ENCODE results near the gene POLR2A.
"Not testable (repeated sequence)": the region's sequence is repeated elsewhere in the genome, so short reads cannot be mapped to it uniquely, and the experiment has no call there.

POLR2A gene

DNA sequence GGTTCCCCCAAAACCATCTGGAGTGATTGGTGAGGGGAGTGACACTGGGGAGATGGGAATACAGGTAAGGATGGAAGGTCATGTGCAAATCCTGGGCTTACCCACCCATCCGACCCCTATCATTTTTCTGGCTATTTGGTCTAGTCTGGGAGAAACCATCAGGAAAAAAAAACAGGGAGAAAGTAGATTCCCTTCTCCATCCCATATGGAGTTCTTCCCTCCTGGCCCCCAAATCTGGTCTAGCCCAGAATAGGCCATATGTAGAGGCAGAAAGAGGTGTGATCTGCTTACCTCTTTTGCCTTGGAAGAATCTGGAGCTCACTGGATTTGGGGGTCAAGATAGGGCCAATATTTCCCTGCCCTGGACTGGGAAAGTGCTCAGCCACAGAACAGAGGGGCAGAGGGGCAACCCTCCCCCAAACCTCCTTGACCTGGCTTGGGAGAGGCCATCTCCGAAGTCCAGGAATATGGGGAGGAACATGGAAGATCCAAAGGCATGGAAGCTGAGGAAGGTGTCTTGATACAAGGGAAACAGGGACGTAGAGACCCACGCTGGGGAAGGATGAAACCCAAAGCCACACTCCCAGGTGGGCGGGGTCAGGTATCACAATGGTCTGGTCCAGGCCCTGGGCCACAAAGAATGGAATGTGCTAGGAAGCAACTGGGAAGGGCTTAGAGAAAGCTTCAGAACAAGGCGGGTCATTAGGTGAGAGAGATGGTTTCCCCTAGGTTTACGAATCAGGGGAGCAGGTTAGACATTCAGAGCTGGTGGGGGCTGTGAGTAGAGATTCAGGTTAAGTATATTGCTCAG, 23.1 kb upstream of the POLR2A start:
- no peak for DNase-seq

DNA sequence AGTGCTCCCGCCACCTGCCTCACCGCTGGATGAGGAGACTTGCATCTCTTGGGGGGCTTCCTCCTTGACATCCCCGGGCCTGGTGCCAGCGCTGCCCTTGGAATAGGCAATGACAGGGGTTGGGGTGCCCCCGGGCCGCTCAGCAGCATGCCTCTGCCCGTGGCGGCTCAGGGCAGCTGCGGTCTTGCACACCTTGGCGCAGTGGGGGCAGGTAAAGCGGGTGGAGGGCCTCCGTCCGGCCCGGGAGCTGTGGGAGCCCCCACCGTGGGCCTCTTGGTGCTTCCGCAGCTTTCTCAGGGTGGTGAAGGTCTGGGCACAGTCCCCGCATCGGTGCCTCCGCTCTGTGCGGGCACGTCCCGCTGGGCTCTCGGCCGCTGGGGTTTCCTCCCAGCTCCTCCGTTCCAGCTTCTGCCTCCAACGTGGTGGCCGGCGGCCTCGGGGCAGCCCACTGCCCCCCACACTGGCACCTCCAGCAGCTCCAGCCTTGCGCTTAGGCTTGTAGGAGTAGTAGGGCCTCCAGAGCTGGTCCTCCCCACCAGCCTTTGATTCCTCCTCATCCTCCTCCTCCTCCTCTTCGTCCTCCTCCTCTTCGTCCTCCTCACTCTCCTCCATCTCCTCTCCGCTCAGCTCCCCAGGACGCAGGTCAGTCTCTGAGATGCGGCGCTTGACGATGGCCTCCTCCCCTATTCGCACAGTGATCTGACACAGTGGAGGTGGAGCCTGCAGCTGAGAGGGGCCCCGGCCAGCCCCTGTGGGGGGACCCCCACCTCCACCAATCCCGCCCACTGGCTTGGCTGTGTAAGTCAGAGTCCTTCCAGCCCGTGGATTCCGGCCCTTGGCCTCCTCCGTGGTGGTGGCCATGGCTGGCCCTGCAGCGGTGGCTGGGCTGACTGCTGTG, 21.4 kb upstream of the POLR2A start:
- DNase-seq, result no peak

DNA sequence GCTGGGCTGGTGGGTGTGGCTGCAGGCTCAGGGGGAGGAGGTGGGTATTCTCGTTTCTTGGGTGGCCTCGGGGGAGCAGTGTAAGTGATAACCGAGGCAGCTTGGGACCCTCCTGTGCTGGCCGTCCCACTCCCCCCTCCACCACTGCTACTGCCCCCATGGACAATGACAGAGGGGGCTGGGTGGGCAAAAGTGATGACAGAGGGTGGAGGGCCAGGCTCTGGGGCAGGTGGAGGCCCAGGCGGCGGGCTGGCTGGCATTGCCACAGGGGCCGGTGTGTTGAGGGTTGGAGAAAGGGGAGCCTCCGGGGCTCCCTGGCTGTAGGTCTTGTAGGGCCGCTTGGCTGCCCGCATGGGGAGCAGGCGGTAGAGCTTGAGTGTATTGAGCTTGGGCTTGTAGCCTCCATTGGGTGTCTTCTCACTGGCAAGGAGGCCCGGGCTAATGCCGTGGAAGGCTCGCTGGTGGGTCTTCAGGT, 20.8 kb upstream of the POLR2A start:
- no peak for DNase-seq

DNA sequence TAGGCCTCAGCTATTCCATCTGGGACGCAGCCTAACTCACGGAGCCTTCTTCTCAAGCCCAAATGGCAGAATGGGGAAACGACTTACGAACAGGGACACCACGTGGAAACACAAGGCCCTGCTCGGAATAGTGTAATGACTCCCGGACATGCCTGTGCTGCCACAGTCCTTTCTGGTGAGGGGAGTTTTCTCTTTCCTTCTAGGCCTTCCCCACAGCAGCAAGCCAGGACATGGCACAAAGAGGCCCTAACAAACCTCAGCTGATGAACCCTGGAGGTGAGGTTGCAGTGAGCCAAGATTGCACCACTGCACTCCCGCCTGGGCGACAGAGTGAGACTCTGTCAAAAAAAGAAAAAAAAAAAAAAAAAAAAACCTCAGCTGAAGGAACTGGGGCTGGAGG, 20.1 kb upstream of the POLR2A start:
- DNase-seq, result no peak

DNA sequence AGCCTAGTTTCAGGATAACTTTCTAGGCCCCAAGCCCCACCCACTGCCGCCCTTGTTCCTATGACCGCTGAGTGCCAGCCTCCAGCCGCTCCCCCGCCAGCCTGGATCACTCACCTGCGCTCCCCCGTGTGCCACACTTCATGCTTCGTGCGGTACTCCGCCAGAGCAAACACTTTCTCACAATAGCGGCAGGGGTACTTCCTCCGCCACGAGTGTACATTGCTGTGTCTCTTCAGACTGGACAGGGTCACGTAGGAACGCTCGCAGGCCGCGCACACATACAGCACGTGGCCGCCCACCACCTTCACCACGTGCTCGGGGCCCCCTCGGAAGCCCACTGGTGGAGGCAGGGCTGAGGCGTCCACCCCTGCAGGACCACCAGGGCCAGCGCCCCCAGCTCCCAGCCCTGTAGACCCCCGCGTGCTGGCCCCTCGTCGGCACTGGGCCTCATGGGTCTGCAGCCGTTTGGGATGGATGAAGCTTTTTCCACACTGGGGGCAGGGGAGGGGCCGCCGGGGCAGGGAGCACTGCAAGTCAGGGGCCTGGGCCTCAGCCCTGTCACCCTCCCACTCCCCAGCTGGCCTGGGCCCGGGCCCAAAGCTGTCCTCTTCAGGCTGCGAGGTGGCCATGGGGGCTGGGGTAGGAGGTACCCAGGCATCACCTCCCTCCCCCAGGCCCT, 18.4 kb upstream of the POLR2A start:
- DNase-seq, result no peak

DNA sequence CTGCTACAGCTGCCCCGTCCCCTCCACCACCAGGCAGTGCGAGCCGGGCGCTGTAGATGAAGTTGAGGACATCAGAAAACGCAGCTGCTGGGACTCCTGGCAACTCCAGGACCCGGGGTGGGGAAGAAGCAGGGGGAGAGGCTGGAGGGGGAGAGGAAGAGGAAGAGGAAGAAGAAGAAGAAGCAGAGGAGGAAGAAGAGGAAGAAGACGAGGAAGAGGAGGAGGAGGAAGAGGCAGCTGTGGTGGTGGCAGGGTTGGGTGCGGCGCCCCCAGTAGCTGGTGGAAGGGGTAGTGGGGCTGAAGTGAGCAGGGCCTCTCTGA, 17.9 kb upstream of the POLR2A start:
- no peak for DNase-seq

DNA sequence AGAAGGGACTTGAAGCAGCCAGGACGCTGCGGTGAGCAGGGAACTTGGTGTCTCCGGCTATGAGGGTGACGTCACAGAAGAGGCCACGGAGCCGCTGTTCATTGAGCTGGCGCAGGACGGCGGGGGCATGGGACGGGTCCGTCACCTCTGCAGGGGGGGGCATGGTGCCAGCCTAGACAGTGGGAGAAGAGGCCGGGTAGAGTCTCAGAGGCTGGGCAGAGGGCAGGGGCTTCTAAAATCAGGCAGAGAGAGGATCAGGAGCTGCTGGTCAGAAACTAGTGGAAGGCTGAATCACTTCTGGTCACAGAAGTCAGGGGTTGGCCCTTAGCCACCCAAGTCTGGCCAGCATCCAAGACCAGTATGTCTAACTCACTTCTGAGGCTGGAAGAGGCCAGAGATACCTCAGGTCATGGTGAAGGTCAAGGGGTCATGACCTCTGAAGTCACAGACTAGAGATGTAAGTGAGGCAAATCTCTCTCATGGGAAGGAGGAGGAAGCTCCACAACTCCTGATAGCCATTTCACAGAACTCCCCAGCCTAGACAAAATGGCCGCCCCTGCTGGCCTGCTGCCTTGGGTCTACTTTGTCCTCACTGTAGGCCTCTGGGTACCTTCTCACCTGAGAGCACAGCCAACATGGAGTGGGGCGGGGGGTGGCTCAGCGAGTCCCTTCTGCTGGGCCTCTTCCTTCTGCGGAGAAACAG, 17.4 kb upstream of the POLR2A start:
- peak; percentile 54 for DNase-seq

DNA sequence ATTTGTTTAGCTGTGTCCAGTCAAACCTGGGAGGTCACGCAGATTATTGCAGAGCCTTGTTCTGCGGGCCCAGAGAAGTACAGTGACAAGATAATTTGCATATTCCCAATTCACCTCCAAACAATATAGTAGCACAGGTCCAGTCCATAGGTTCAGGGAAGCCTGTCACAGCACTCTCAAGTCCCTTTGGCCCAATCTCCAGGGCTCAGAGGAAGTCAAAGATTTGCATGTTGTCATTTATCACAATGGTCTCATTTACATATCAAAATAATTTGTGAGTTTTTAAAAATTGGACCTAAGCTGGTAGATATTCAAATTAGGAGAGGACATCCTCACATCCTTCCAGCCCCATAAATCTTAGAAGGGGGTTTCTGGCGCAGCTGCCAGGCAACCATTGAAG, 16.7 kb upstream of the POLR2A start:
- DNase-seq, result no peak

DNA sequence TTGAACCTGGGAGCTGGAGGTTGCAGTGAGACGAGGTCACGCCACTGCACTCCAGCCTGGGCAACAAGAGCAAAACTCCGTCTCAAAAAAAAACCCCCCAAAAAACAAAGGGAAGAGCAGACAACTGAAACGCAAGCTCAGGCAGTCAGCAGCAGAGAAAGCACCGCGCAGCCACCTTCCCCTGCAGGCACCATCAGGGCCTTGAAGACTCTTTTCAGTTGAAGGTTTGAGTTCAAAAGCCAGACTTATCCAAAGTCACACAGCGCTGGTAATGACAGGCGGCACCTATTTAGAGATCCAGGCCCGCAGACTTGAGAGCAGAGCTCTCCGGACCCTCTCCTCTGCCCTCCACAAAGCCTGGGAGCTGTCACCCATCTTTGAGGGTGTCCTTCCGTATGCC, 15.9 kb upstream of the POLR2A start:
- no peak for DNase-seq

DNA sequence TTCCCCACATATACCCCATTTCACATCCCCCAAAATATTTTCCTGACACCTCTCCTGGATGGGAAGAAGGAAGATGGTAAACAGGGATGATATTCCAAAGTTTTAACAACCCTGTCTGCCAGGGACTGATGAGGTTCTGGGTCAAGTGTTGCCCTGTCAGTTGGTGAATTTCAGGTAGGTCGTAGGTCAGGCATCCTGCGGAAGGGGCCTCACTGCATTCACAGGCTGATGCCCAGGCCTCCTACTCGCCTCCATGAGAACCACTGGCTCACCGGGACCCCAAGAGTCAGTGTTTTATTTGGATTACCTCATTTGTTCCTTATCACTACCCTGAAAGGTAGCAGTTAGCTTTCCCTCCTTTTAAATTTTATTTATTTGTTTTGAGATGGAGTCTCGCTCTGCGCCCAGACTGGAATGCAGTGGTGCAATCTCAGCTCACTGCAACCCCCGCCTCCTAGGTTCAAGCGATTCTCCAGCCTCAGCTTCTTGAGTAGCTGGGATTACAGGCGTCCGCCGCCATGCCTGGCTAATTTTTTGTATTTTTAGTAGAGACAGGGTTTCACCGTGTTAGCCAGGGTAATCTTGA, 15.3 kb upstream of the POLR2A start:
- DNase-seq, result no peak

DNA sequence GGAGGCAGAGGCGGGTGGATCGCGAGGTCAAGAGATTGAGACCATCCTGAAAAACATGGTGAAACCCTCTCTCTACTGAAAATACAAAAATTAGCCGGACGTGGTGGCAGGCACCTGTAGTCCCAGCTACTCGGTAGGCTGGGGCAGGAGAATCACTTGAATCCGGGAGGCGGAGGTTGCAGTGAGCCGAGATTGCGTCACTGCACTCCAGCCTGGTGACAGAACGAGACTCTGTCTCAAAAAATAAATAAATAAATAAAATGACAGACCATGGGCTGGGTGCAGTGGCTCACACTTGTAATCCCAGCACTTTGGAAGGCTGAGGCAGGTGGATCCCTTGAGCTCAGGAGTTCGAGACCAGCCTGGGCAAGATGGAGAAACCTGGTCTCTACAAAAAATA, 14.3 kb upstream of the POLR2A start:
- not testable (repeated sequence) for DNase-seq

DNA sequence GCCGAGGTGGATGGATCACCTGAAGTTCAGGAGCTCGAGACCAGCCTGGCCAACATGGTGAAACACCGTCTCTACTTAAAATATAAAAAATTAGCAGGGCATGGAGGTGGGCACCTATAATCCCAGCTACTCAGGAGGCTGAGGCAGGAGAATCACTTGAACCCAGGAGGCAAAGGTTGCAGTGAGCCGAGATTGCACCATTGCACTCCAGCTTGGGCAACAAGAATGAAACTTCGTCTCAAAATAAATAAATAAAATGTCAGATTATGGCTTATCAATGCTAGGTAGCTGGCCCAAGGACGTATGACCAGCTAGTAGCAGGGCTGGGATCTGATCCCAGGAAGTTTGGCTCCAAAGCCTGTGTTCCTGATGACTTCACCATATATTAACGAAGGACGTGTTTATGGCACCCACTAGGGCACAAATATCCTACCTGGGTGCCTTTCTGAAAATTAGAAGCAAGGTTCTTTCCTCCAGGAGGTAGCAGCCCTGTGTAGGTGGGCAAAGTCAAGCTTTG, 13.7 kb upstream of the POLR2A start:
- DNase-seq, result not testable (repeated sequence)

DNA sequence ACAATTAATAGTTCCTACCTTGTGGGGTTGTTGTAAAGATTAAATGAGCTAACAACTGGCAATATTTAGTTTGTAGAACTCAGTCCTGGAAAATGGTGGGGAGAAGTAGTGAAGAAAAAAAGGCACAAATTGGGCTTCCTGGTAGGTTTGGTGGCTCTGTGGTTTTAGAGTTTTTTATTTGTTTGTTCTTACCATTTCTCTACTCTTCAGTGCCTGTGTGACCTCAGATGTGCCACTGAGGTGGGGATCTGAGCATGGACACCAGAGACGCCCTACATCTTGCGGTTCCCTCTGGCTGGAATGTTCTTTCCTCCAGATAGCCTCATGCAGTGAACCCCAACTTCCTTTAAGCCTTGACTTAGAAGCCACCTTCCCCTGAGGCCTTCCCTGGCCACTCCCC, 12.4 kb upstream of the POLR2A start:
- DNase-seq, result no peak

DNA sequence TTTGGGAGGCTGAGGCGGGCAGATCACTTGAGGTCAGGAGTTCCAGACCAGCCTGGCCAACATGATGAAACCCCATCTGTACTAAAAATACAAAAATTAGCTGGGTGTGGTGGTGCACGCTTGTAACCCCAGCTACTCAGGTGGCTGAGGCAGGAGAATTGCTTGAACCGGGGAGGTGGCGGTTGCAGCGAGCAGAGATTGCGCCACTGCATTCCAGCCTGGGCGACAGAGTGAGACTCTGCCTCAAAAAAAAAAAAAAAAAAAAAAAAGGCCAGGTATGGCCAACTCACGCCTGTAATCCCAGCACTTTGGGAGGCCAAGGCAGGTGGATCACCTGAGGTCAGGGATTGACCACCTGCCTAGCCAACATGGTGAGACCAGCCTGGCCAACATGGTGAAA, 9.4 kb upstream of the POLR2A start:
- not testable (repeated sequence) for DNase-seq

DNA sequence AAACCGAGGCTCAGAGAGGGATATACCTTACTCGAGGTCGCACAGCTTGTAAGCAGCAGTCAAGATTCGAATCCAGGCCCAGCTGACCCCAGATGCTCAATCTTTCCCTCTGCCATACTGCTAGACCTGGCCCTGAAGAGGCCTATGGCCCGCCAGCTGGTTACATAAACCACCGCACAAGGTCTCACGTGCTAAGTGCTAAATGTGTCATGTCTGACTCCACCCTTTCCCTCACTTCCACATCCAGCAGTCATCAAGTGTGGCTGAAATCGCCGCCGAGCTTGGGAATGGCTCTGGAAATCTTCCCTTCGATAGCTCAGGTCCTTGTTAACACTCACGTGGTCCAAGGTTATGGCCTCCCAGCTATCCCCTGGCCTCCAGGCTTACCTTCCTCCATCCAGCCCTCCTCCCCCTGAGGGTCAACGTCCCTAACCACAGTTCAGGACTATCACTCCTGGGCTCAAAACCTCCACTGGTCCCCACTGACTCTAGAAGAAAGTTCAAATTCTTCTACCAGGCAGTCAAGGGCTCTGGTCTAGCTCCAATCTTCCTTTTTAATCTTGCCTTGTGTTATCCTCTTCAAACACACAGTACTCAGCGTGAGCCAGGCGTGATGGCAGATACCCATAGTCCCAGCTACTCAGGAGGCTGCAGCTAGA, 8.3 kb upstream of the POLR2A start:
- DNase-seq, result no peak

DNA sequence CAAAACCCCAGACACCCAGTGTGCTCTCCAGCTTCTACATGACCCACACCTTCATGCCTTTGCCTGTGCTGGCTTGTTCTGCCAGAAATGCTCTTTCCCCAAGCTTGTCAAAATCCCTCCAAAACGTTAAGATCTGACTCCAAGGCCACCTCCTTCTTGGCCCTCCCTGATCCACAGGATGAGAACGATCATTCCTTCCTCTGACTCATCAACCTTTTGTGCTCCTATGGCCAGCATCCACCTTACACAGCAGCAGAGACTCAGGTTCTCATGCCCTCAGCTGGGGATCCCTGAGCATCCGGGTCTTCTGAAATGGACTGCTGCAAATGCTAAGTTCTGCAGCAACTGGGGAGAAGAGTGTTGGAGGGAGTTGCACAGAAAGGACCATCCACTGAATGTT, 7.7 kb upstream of the POLR2A start:
- peak; percentile 40 for DNase-seq

DNA sequence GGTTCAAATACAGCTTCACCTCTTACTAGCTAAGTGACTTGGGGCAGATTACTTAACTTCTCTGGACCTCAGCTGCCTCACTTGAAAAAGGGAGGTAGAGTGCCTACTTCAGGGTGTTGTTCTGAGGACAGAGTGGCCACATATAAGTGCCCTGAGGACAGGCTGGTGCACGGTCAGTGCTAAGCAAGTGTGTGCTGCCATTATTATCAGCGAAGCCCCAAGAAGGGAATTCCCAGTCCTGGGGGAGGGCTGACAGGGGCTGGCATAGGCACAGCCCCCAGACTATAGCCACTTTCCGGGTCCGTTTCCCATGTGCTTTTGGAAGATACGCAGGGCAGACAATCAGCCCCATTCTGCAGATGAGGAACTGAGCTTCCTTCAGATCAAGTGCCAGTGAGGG, 7.2 kb upstream of the POLR2A start:
- no peak for DNase-seq

DNA sequence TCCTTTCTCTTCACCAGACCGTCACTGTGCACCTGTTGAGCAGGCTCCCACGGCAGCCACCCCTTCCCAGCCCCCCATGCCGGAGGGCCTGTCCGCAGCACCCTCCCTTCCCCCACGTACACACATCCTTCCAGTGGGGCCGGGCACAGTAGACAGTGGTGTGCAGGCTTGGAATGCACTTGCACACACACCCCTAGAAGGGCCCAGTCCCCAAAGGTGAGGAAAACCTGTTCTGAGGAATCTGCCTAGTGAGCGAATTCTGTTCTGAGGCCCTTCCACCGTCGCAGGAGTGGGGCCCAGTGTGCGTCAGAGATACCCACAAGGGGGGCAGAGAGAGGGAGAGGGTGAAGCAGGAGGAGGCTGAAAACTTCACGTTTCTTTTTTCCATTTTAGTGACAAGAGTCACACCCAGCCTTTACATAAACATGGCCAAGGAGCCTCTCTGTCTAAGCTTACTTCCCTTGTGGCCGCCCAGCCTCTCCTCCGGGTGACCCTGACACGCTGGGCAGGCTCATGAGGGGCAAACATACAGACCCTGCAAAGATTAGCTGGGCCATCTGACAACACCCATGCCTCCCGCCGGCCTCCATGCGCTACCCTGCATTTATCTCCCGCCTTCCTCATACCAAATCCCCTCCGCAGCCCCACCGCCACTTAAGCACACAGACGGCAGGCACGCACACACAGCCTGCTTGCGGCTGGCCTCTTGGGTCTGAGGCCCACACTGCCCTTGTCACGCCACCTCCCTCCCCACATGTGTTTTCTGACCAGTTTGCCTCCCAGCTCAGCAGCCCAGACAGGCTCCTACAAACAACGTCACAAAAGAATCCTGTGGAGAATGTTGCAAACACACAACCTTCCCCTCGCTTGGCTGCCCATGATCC, 6.5 kb upstream of the POLR2A start:
- peak; percentile 50 for DNase-seq

DNA sequence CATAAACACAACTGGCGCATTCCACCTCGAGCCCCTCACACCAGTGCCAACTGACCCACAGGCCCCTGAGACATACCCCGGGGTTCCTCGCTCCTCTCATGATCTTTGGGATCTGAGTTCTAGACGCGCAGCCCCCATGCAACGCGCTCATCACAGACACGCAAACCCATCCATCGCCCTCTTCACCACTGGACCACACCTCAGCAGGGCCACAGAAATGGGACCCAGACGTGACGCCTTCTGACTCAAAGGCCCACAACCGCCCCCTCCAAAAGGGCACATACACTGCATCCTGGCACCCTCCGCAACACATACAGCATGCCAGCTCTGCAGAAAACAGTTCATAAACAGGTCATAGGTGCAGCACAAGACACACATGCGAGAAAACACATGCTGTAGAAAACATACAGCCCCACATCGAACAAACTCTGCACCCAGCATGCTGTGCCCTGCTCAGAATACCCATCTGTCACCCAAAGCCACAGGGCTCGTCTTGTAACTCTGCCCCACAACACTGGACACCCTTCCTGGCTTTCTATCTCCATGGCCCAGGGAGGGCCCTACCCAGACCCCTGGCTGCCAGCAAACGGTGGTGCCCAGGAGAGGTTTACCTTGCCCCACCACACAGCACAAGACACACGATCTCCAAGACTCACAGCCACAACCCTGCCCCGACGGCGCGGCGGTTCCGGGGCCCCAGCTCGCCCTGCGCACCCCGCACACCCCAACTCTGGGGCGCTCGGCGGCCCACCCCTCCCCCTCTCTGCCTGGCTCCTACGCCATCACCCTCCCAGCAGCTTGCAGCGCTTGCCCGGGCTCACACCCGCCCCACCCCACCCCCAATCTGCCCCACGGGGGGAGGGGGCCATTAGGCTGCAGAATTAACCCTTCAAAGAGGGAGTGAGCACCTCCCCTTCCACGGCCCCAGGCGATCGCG, 5.6 kb upstream of the POLR2A start:
- DNase-seq, result peak; percentile 28

Measured in HCEC 1CT (cell line).